ENCODE results near the gene C17orf113. TPM values are rescaled to one million over a fixed set of nuclear protein-coding genes. Genes with fewer than 3 reads are reported as not detected.

Gene C17orf113
- total RNA-seq, 4 donors from 2014 or later, result 0.35 to 0.57 (median 0.48) TPM; not detected in 1

- no peak overlapping the region for H3K4me3 ChIP-seq
- peaks cover 0 to 26% (median 0%) of the 10 kb centered on the region in 4 donors for H3K27me3 ChIP-seq
- no peak overlapping the region for H3K27ac ChIP-seq
- H3K4me1 ChIP-seq, result no peaks in the 10 kb centered on the region
- DNase-seq, result no peak
- intact Hi-C loops (cut with DNase I), result no loop called here
- WGBS, 2 donors, result 75 to 77% methylated on average over 8 to 18 of the region's 20 CpGs
- no peaks in the 10 kb centered on the region for H3K36me3 ChIP-seq
- no peaks in the 10 kb centered on the region for H3K9me3 ChIP-seq
- TF ChIP-seq CTCF (IDR thresholded peaks at IDR 0.05) (no peak), POLR2A (IDR thresholded peaks at IDR 0.05) (no peak)
Observed at GRCh38 chr17:42087736-42088705, 37.6 kb upstream of the C17orf113 start.

GRCh38 chr17:42087042-42087701 is 36.8 kb upstream of the C17orf113 start:
- intact Hi-C loops (cut with DNase I), result no loop called here
- WGBS, 2 donors, result 61 to 70% methylated on average over 6 to 7 of the region's 7 CpGs
- Histone ChIP-seq H3K36me3 (no peaks in the 10 kb centered on the region), H3K4me3 (no peak overlapping the region), H3K4me1 (no peaks in the 10 kb centered on the region), H3K27me3 (peaks cover 0 to 25% (median 0%) of the 10 kb centered on the region in 4 donors), H3K27ac (no peak overlapping the region), H3K9me3 (no peaks in the 10 kb centered on the region)
- TF ChIP-seq POLR2A (IDR thresholded peaks at IDR 0.05) (no peak), CTCF (IDR thresholded peaks at IDR 0.05) (no peak)
- no peak for DNase-seq

- TF ChIP-seq CTCF (IDR thresholded peaks at IDR 0.05) (no peak), POLR2A (IDR thresholded peaks at IDR 0.05) (no peak)
- no peaks in the 10 kb centered on the region for H3K4me1 ChIP-seq
- intact Hi-C loops (cut with DNase I), result no loop called here
- H3K27ac ChIP-seq, result no peak overlapping the region
- H3K27me3 ChIP-seq, result peaks cover 0 to 13% (median 0%) of the 10 kb centered on the region in 4 donors
- H3K4me3 ChIP-seq, result no peak overlapping the region
- WGBS, 2 donors, result 64 to 83% methylated on average over 3 to 9 of the region's 9 CpGs
- H3K9me3 ChIP-seq, result no peaks in the 10 kb centered on the region
- DNase-seq, result no peak
- H3K36me3 ChIP-seq, result no peaks in the 10 kb centered on the region
Observed at GRCh38 chr17:42081516-42082129, 31.2 kb upstream of the C17orf113 start.

- no peak for DNase-seq
- H3K4me3 ChIP-seq, result no peak overlapping the region
- WGBS, 2 donors, result 69 to 73% methylated on average over 2 of the region's 2 CpGs
- H3K9me3 ChIP-seq, result no peaks in the 10 kb centered on the region
- H3K27ac ChIP-seq, result no peak overlapping the region
- intact Hi-C loops (cut with DNase I), result no loop called here
- peaks cover 0 to 13% (median 0%) of the 10 kb centered on the region in 4 donors for H3K27me3 ChIP-seq
- H3K36me3 ChIP-seq, result no peaks in the 10 kb centered on the region
- no peaks in the 10 kb centered on the region for H3K4me1 ChIP-seq
- no peak for TF ChIP-seq CTCF (IDR thresholded peaks at IDR 0.05)
- no peak for TF ChIP-seq POLR2A (IDR thresholded peaks at IDR 0.05)
Observed at GRCh38 chr17:42079541-42079940, 29.1 kb upstream of the C17orf113 start.

Measured in esophagus squamous epithelium (tissue), 5 donors.